GM18909 (cell line): ENCODE measurements around the gene WNT16.

Experiments
- ATAC-seq: cut with Tn5 transposase; IDR thresholded peaks from one replicate; pipeline ENCODE4 v1.9.1; 2021; ENCODE audit warnings: mild to moderate bottlenecking; ENCODE audit not compliant: unreplicated experiment, poor library complexity

The WNT16 gene

DNA sequence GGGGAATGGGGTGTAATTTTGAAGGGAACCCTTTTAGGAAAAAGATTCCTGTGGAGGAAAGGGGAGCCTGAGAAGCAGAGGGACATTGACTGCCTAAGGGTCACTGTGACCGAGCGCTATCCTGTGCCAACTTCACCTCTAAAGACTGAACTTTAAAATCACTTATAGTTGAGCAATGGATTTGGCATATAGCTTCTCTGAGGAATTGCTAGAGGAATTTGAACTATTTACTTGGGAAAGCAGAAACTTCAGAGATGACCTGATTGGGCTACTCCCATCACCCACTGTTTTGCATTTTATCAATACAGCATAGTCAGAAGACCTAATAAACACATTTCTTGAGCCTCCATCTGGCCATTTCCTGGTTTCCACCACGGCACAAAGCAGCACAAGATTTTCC is 23.7 kb upstream of the WNT16 start:
- ATAC-seq = no peak

DNA sequence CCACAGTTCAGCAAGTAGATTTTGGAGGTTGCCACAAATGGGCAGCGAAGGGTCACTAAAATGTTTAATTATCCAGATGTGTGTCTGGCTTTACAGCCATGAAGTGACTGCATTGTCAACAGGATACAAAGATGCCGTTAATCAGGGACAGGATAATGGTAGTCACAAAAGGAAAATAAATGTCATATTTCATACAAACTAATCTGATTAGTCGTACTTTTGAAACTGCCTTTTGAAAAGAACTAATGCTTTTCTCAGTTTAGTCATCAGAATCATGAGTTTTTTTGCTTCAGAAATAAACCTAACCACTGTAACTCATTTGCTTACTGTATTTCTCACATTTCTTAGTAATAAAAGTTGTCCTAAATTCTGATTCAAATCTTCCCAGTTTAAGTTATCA is 22.2 kb upstream of the WNT16 start:
- no peak for ATAC-seq

DNA sequence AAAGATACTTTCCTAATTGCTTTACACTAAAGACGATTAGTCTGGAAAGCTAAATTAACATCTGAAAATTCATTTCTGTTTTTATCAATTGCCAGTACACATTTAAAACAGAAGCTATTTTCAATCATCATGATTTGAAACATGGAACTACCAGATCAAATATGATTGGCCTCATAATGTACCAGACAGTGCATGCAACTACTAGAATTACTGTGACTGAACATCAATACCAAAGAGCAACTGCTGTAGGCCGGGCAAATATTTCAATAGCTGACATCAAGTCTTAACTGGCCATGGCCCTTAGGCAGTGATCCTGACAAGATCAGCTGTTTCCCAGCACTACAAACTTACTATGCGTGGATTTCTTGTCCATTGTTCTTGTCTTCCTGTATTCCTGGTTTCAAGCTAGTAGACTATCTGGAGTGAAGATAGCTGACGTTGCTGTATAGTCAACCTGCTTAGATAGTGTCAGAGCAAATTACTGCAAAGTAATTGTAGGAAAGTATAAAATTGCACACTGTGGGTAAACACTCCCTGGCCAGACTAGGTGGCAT is 21.7 kb upstream of the WNT16 start:
- ATAC-seq = no peak

DNA sequence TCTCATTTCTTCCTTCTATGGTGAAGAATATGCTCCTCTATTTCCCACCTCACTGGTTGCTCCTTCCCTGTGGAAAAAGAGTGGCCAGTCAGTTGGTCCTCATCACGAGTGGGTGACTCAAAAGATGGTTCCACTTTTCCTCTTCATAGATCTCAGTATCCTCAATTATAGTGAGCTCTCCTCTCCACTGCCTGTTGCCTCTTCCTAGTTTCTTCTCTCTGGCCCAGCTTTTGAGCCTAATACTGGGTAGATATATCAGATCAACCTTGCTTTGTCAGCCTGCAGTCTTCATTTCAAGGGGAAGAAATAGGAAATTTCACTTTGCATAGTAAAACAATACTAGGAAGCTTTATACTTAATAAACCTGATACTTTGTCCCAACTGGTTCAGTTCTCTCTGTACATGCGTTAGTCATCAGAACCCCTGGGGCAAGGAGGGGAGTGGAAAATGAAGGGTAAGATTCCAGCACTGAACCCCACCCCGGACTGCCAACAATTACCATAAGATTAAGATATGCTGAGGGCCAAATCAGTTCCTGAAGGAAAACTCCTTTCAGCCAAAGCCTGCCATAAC is 15.5 kb upstream of the WNT16 start:
- no peak for ATAC-seq

DNA sequence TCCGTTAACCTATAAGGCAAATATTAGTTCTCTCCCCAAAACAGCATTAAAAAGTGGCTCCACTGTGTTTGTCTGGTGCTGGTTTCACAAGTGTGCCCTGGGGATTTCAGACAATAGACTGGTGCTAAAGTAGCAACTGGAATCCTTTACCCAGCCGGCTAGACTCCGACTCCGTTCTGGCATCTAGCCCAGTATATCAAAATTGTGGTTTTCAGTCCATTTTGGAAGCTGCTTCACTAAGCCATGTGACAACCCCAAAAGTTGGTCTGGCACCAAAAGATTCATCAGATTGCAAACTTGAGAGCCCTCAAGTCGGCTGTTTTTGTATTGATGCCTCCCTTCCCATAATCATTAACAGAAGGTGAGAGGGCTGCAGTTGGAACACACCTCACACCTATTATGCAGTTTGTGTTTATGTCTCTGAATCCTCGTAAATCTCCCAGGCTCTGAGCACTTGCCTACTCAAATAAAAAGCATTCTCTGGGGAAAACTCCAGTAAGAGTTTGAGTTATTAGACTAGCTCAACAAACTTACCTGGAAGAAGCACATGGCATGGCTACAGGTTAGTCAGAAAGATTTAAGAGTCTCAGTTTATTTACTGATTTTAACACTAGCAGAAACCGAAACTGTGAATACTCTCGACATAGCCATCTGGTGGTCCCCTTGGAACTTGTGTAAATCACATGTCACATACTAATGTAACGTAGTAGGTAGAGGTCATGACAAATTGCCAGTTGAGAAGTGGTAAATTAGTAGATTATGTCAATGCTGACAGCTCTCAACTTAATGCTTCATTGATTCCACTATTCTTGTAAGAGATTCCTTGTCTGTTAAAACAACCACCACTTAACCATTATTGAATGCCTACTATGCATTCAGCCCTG is 14.8 kb upstream of the WNT16 start:
- peak; percentile 96 for ATAC-seq

DNA sequence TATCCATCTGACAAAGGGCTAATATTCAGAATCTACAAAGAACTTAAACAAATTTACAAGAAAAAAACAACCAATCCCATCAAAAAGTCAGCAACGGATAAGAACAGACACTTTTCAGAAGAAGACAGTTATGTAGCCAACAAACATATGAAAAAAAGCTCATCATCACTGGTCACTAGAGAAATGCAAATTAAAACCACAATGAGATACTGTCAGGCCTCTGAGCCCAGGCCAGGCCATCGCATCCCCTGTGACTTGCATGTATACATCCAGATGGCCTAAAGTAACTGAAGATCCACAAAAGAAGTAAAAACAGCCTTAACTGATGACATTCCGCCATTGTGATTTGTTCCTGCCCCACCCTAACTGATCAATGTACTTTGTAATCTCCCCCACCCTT is 13.6 kb upstream of the WNT16 start:
- ATAC-seq = peak; percentile 26

DNA sequence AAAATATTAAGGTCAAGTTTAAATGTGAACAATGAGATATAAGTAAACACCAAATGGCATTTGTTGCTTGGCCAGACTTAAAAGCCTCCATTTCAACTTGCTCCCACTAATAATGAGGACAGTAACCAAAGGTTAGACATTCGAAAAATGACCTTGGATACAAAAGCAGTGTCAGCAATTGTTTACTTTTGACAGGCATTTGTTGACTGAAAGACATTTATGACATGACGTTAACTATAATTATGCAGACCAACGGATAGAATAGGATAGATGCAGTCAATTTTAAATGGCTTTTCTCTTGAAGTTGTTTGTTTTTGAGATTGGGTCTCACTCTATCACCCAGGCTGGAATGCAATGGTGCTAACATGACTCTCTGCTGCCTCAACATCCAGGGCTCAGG is 6.3 kb upstream of the WNT16 start:
- ATAC-seq = no peak

DNA sequence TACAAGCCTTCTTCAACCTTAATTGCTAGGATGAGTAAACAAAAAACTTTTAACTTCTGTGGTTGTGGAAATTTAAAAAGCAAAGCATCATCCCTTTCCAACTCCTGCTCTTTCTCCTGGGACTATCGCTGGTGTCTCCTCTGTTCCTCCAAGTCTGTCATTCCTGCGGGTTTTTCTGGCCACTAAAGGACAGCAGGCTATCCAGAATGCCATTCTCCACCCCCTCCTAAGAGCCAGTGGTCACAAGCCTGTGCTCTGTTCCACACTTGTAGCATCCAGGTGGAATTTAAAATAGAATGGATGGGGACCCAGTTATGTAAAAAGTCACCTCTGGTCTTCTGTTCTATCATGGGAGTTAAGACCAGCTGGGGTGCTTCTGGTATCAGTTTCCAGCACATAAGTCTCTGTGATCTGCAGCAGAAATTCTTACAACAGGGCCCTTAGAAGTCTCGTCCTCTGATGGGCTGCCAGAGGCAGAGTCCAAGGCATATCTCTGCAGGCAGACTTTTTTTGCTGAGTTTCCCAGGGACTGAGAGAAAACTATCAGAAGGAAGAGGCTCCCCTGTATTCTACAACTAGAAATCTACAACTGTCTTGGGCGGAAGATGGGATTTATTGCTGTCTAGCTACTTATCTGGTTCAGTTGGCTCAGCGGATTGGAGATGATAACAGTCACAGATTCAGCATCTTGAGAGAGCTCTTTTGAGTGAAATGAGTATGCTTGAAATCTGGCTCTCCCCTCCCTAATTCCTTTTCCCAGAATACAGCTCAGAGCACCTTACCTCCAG is 5.1 kb upstream of the WNT16 start:
- ATAC-seq = no peak

DNA sequence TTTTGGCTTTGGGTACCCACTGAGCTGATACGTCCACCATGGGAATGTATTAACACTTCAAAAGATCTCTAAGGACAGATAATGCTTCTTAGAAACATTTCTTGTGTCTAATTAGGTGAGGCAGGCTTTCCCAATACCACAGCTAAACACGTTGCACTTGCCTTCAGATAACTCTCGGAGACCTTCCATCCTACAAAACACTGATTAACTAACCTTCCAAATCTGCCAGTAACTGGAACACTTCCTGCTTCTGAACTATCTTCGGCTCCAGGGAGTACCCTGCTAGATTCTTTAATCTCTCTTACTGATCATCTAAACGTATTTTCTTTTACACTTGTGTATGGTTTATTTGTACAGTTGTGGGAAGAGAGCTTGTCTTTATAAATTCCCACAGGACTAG is 1.1 kb upstream of the WNT16 start:
- no peak for ATAC-seq

DNA sequence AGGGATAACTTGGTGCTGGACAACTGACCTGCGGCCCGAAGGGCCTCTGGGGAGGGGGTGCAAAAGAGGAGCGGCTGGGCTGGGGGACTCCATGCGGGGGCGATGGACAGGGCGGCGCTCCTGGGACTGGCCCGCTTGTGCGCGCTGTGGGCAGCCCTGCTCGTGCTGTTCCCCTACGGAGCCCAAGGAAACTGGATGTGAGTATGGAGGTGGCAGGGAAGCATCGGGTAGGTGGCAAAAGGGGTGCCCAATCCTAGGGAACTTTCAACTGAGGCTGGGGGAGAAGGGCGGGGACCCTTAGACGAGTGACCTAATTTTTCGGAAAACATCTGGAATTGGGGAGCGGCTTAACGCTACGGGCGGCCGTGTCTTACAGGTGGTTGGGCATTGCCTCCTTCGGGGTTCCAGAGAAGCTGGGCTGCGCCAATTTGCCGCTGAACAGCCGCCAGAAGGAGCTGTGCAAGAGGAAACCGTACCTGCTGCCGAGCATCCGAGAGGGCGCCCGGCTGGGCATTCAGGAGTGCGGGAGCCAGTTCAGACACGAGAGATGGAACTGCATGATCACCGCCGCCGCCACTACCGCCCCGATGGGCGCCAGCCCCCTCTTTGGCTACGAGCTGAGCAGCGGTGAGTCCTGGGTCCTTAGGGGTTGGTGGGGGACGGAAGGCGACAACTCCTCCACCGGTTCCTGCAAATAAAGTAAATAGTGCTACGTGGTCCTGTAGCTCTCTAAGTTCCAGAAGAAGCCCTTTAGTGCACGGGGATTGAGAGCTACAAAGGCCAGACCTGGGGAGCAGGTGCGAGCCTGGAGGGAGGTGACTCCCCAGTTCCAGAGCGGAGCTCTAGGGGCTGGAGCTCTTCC is 622 bp downstream of the WNT16 start:
- peak; percentile 71 for ATAC-seq

DNA sequence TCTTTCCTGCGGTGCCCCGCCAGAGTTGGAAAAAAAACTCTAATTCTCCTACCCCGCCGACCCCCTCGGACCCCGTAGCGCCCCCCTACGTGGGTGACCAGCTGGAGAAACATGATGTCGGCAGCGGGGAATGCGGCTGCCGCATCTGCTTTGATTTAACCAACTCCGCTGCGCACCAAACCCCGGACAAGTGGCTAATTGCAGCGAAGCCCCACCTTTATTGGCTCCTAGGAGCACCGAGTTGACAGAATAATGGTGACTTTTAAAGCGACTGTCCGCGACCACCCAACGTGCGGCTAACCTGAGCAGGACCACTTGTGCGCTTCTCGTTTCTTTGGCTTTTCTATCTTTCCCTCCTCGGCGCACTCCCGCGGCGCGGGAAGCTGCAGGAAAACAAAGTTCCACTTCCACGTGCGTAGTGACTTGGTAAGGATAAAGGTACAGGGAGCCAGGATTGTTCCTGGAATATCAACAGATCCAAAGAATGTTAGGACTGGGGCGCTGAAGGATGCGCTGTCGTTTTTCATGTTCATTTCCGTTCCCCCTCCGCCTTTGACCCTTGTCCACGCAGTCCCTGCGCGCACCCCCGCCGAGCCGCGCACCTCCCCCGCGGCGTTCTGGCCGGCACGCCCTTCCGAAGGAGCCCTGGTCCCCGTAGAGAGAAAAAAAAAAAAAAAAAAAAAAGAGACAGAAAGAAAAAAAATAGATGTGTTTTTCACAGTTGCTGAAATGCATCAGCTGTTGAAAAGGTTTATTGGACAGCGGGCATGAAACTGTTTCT is 1.4 kb downstream of the WNT16 start:
- peak; percentile 49 for ATAC-seq

DNA sequence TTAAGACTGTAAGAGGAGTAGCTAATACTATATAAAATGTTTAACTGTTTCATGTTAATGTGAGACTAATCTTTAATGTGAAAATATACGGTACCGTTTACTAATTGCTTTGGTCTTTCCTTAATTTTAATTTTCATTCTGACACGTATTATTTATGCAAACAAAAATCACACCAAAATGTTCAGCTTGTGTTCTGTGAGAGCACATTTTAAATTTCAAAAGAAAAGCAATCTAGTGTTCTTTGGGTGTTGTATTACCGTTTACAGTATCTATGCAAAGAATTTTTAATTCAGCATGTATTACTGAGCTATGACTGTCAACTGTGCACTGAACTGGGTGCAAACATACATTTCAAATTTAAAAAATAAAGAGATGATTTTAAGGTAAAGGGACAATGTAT is 2.2 kb downstream of the WNT16 start:
- no peak for ATAC-seq

DNA sequence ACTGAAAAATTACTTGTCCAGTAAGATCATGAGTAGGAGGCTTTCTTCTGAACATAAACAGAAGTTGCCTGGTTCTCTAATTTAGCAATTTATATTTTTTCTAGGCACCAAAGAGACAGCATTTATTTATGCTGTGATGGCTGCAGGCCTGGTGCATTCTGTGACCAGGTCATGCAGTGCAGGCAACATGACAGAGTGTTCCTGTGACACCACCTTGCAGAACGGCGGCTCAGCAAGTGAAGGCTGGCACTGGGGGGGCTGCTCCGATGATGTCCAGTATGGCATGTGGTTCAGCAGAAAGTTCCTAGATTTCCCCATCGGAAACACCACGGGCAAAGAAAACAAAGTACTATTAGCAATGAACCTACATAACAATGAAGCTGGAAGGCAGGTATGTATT is 2.8 kb downstream of the WNT16 start:
- no peak for ATAC-seq

DNA sequence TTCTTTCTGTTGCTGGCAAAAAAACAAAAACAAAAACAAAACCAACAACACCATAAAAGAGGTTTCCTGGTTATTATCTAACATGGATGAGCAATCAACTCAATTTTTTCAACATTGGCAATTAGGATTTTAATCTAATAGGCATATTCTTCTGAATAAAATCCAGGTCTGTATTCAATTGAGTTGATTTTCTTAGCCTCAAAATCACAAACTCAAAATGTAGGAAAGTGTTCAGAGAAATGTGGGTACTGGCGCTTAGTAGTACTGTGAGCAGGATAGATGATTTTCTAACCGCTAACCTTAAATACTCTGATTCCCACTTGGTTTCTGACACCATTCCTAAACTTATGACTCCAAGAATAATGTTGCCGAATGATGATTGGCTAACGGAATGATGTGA is 5.6 kb downstream of the WNT16 start:
- ATAC-seq = no peak

DNA sequence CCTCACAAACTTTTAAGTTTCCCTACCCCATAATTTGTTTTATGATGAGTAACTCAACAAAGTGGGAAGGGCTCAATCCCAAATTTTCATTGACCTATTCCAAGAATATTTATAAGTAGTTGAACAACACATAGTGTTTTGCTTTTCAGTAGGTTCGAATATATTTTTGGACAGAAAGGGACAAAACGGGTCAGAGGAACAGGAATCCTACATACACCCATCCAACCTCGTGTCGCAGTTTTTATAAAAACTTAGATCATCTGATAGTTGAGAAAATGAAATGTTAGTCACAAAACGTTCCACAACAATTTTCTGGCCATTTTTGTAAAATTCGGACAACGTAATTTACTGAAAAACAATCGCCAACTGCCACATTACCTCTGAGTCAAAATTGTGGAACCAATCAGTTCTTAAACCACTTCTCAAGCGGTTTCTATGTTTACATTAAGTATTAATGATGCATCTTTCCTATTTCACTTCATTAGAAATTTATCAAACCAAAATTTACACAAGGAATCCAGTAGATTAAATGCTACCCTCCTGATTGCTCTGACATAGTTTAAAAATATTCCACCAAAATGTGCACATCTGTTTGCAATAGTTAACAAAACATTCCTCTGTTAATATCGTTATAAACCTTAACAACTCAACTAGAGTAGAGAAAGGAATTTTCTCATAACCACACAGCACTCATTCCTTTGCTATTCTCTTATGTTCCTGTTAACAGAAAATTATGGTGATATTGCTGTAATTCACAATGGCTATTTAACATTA is 6.3 kb downstream of the WNT16 start:
- ATAC-seq = no peak

DNA sequence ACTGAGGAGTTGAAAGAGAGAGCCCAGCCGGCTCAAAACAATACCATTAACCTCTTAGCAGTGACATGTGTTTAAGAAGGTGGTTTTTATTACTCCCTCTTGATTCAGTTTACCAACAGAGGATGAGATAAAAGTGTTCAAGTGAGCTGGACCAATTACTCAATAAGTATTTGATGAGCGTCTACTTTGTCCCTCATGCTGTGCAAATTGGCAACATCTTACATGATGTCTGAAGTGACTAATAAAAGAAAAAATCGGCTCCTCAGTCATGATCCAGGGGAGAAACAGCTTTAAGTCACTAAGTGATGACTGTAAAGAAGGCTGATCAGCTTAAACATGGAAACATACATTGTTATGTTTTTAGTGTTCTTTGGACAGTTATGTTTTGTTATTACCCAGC is 7.8 kb downstream of the WNT16 start:
- no peak for ATAC-seq

DNA sequence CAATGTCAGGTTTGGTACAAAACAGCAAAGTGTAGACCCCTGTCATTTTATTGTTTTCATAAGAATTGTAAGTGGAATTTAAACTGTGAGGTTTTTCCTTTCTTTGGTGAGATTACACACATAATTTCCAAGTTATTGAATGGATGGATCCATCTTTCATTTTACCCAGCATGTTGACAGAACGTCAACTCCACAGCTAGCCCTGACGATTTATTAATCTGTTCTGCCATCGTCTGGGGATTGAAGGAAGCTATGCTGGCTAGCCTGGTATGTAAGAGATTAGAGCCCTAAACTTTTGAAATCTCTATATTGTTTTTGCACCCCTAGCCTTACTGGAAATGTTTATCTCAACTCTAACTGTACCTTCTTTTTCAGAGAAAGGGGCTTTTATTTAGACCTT is 8.6 kb downstream of the WNT16 start:
- ATAC-seq = peak; percentile 56

DNA sequence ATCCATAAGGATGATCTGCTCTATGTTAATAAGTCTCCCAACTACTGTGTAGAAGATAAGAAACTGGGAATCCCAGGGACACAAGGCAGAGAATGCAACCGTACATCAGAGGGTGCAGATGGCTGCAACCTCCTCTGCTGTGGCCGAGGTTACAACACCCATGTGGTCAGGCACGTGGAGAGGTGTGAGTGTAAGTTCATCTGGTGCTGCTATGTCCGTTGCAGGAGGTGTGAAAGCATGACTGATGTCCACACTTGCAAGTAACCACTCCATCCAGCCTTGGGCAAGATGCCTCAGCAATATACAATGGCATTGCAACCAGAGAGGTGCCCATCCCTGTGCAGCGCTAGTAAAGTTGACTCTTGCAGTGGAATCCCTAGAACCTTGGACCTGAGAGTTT is 10.3 kb downstream of the WNT16 start:
- no peak for ATAC-seq

DNA sequence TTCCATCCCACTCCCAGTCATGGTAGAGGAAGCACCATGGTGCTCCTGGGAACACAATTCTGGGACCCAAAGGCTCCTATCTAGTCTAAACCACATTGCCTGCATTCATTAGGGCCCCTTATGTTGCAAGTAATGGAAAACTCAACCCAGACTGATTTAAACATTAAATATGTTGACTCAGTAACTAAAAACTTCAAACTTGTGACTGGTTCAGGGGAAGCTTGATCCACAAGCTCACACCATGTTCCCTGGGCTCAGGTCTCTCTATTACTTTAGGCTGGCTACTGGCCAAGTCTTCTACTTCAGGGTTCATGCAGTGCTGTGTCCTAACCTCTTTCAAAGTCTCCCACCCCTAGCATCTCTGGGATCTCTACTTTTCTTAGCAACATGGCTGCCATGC is 13.1 kb downstream of the WNT16 start:
- no peak for ATAC-seq
